HG02588 (cell line): ENCODE measurements around the gene GRIA2.
"Not testable (repeated sequence)": the region's sequence is repeated elsewhere in the genome, so short reads cannot be mapped to it uniquely, and the experiment has no call there.

Experiments
- ATAC-seq: cut with Tn5 transposase; IDR thresholded peaks from one replicate; pipeline ENCODE4 v1.9.1; 2021; ENCODE audit warnings: mild to moderate bottlenecking, moderate library complexity; ENCODE audit not compliant: unreplicated experiment

The GRIA2 gene

DNA sequence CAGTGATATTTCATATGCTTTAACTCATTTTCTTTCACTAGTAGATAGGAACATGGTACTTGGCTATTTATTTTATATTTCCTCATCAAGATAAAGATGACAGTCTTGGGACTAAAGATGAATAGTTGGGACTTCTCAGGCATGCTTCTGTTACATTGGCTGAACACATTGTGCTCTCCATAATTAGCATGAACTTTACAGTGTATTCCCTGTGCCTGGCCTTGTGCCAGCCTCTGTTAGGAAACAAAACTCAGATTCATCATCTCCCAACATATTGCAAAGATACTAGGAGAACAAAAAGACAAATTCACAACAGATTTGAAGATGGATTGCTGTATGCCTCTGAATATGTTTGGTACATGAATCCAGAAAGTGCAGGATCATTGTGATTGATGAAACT is 26.4 kb downstream of the GRIA2 start:
- ATAC-seq: no peak

- ATAC-seq: not testable (repeated sequence)
These were observed 37.6 kb downstream of the GRIA2 start for GRCh38 chr4:157258165-157258564.

- no peak for ATAC-seq
These were observed 44.8 kb downstream of the GRIA2 start for GRCh38 chr4:157265281-157265680.

GRCh38 chr4:157270108-157270507 is 49.6 kb downstream of the GRIA2 start:
- no peak for ATAC-seq

GRCh38 chr4:157270552-157270951 is 50.0 kb downstream of the GRIA2 start:
- ATAC-seq: no peak

- ATAC-seq: no peak
These were observed 50.8 kb downstream of the GRIA2 start for GRCh38 chr4:157271166-157271869.

DNA sequence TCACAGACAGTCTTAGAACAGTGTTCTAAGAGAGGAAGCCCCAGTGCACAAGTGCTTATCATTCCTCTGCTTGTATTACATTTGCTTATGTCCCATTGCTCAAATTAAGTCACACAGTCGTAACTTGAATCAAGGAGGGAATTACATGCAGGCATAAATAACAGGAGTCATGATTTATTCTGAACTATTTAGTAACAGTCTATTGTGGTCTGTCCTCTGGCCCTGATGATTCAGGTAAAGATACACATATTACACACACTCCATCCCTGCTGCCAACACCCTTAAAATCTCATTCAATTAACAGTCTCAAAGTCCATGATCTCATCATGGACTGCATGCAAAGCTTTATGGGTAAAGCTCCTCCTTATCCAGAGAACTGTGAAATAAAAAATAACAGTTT is 60.1 kb downstream of the GRIA2 start:
- no peak for ATAC-seq

DNA sequence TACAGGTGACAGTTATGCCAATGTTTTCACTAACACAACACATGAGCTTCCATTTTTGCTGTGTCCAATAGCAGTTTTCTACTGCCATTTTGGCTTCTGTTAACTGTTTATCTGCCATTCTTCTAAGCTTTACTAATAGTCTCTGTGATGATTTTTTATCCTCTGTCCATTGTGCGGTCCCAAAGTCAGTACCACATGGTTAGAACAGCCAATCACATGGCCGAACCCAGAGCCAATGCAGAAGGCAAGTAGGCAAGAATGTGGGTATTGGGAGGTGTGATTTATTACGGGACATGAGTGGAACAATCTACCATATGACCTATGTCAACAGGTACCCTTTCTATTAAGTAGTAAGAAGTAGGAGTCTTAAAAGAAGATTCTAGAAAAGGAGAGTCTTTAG is 61.5 kb downstream of the GRIA2 start:
- no peak for ATAC-seq

GRCh38 chr4:157287445-157287844 is 66.9 kb downstream of the GRIA2 start:
- ATAC-seq: no peak

DNA sequence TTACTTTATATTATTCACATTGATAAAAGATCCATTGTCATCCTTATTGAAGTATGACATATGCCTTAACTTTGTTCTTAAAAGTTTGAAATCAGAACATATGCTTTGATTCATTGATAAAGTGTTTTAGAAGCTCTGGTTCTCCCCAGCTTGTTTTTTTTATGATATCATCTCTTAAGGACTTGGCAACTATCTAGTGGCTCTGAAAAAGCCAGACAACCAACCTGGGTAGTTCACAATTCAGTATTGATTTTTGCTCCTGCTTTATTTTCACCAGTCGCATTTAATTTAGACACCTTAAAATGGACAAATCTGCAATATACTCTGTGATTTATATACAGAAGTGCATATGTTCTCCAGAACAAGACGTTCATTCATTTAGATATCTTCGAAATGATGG is 70.1 kb downstream of the GRIA2 start:
- no peak for ATAC-seq

DNA sequence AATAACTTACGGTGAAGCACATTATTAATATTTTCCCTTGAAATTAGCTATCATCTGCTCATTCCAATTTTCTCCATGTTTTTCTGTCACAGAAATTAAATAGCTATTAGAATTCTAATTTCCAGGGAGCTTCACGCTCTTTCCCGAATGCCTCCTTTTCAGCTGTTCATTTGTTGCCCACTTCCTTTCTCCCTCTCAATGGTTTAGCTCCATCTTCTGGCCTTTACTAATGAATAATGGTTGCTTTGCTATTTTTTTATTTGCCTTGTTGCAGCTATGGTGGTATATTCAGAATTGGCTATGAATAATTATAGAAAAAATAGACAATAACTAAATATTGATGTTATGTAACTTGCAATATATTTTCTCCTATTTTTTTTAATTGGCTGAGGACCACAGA is 70.5 kb downstream of the GRIA2 start:
- ATAC-seq: no peak

- ATAC-seq: no peak
These were observed 73.1 kb downstream of the GRIA2 start for GRCh38 chr4:157293673-157294072.

DNA sequence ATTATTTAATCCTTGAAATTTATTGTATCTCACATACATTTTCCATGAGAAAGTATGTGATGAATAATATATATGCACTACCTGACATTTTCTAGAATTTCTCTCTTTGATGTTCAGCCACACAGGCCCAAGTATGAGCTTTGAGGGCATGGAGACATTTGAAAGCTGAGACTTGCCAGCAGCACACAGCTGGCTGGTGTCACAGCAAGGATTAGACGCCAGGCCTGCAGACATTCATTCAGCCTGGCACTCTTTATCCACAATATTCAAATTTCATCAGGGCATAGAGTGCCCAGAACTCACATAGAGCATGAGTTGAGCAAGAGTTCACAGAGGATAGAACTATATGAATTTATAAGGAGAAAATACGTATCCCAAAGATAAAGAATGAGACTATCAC is 74.0 kb downstream of the GRIA2 start:
- ATAC-seq: no peak

GRCh38 chr4:157300701-157301100 is 80.2 kb downstream of the GRIA2 start:
- ATAC-seq: no peak

DNA sequence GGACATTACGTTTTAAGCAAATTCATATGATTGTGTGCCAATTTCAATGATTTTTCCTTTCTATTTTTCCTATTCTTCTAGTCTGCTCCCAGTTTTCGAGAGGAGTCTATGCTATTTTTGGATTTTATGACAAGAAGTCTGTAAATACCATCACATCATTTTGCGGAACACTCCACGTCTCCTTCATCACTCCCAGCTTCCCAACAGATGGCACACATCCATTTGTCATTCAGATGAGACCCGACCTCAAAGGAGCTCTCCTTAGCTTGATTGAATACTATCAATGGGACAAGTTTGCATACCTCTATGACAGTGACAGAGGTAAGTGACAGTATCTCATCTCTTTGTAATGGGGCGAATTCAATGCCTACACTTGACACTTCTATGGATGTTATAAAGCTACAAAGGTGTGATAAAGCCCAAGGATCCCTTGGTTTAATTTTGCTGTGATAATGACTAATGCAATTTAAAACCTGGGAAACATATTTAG is 83.0 kb downstream of the GRIA2 start:
- ATAC-seq: no peak

DNA sequence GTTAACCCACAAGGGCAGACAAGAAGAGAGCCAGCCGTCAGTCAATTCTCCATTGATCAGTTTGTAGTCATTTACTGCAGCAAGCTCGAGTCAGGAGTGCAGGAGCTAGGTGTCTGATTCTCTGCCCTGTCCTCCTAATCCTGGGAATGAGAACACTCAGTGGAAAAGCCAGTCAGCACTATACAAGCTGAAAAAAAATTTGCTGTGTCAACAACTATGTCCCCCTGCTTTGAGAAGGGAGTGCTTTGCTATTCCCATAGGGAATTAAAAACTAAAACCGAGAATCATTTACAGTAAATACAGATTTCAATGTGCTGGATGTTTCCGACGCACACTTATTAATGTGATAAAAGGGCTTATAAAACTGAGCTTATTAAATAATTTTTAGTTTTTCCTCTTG is 84.2 kb downstream of the GRIA2 start:
- ATAC-seq: no peak

DNA sequence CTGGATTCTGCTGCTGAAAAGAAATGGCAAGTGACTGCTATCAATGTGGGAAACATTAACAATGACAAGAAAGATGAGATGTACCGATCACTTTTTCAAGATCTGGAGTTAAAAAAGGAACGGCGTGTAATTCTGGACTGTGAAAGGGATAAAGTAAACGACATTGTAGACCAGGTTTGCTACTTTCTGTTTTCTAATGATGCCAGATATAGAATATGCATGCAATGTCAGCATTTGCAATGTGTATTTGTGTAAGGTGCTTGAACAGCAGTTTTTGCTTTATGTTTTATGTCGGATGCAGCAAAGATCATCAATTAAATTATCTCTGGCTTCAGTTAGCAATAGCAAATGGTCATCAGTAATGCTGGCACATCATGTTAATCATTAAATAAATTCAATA is 92.2 kb downstream of the GRIA2 start:
- no peak for ATAC-seq

- no peak for ATAC-seq
These were observed 94.4 kb downstream of the GRIA2 start for GRCh38 chr4:157314906-157315305.

DNA sequence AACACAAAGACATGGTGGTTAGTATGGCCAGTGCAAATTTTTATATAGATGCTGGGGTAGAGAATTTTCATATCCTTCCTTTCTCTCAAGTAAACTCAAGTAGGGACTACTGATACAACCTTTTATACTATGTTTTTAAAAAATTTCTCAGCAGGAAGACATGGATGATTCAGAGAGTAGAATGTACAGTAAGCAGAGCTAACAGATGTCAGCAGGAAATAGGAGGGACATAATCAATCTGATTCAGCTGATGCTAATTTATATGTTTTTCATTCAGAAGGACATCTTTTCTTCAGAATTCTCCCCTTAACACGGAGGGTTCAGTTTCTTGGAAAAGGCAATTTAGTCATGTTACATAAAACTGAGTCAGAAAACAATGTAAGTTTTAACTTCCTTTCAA is 95.4 kb downstream of the GRIA2 start:
- ATAC-seq: no peak

GRCh38 chr4:157320092-157320491 is 99.6 kb downstream of the GRIA2 start:
- no peak for ATAC-seq

GRCh38 chr4:157327666-157328065 is 107.1 kb downstream of the GRIA2 start:
- ATAC-seq: no peak

DNA sequence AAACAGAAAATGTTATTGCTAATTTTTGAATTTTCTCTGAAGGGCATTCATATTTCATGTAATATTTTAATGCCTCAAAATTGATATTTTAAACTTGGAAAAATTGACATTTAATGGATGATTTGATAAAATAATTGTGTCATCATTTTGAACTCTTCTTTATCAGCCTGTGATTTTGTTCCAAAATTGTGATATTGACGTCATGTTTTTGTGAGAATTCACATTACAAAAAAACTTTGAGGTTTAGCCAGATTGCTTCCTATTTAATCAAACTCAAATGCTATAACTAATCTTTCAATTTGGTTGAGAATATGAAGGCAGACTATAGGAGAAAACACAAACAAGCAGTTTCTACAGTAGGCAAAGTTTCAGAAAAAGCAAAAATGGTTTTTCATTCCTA is 137.4 kb downstream of the GRIA2 start:
- ATAC-seq: no peak

GRCh38 chr4:157358439-157358838 is 137.9 kb downstream of the GRIA2 start:
- ATAC-seq: no peak
